Stimulated activated CD4-positive, alpha-beta T cell treated with anti-CD3 and anti-CD28 coated beads, Interleukin-12 subunit alpha, Interleukin-12 subunit beta, amount 100 ng/mL, for 24 hours (primary cell): ENCODE measurements around the gene GALM.
A peak's percentile ranks its signal among the peaks of the same experiment; 100 is the strongest.
"Not testable (repeated sequence)": the region's sequence is repeated elsewhere in the genome, so short reads cannot be mapped to it uniquely, and the experiment has no call there.

Experiments used
- DNase-seq, 2 experiments: peaks; one replicate each; pipeline ENCODE4 v3.0.0-alpha.2; 2020; ENCODE audit warnings: low read depth in 2 of 2

GALM gene

GRCh38 chr2:38739524-38739923 is 73.6 kb downstream of the GALM start:
- no peak for DNase-seq

- DNase-seq: no peak
Observed at GRCh38 chr2:38740851-38741731, 75.2 kb downstream of the GALM start.

GRCh38 chr2:38742797-38743559 is 77.1 kb downstream of the GALM start:
- no peak for DNase-seq

- no peak for DNase-seq
Observed at GRCh38 chr2:38743672-38744398, 77.9 kb downstream of the GALM start.

- no peak for DNase-seq
Observed at GRCh38 chr2:38744399-38744780, 78.5 kb downstream of the GALM start.

GRCh38 chr2:38745267-38745666 is 79.4 kb downstream of the GALM start:
- no peak for DNase-seq

GRCh38 chr2:38747007-38747424 is 81.1 kb downstream of the GALM start:
- no peak for DNase-seq

GRCh38 chr2:38747819-38748218 is 81.9 kb downstream of the GALM start:
- DNase-seq: no peak

- no peak for DNase-seq
Observed at GRCh38 chr2:38748391-38748790, 82.5 kb downstream of the GALM start.

GRCh38 chr2:38748943-38749804 is 83.3 kb downstream of the GALM start:
- no peak for DNase-seq

GRCh38 chr2:38750011-38750890 is 84.3 kb downstream of the GALM start:
- DNase-seq: peak in 1 of 2 experiments; percentile 20

GRCh38 chr2:38750891-38751595 is 85.1 kb downstream of the GALM start, which contains the start of gene SRSF7:
SRSF7 (minus strand) TSS chr2:38751361; CDS start chr2:38751256, 105 bp downstream.
- DNase-seq: peak; percentile 94 to 98

GRCh38 chr2:38751596-38752410 is 85.9 kb downstream of the GALM start:
- peak in 1 of 2 experiments; percentile 17 for DNase-seq

GRCh38 chr2:38754049-38754448 is 88.1 kb downstream of the GALM start:
- no peak for DNase-seq

GRCh38 chr2:38754506-38754905 is 88.6 kb downstream of the GALM start:
- DNase-seq: no peak

GRCh38 chr2:38755891-38756290 is 90.0 kb downstream of the GALM start:
- not testable (repeated sequence) for DNase-seq

GRCh38 chr2:38763228-38763627 is 97.3 kb downstream of the GALM start:
- no peak for DNase-seq

GRCh38 chr2:38763728-38764127 is 97.8 kb downstream of the GALM start:
- DNase-seq: no peak

- DNase-seq: no peak
Observed at GRCh38 chr2:38765149-38765548, 99.2 kb downstream of the GALM start.
